COLO668 (cell line): ENCODE results near the gene FMO5.
"Not testable (repeated sequence)": the region's sequence is repeated elsewhere in the genome, so short reads cannot be mapped to it uniquely, and the experiment has no call there.

ENCODE experiments used
- DNase-seq: peaks from one replicate; lab custom pipeline; 2025; ENCODE audit not compliant: unreplicated experiment; lab: John Stamatoyannopoulos, UW

FMO5 gene

DNA sequence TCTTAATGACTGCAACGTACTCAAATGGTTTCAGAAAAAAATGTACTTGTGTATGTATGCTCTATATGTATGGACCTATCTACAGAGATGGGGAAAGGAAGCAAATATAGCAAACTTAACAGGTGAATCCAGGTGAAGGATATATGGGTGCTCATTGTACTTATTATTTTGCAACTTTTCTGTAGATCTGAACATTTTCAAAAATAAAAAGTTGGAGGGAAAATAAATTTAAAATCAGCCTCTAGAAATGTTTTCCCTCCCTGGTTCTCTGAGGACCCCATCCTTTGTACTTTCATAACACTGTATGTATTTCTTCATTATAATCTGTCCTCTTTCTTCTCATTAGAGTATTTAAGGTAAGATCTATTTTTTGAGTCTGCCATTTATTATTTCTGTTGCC, 17.9 kb downstream of the FMO5 start:
- no peak for DNase-seq

- no peak for DNase-seq
These were observed 21.1 kb downstream of the FMO5 start for GRCh38 chr1:147204080-147204479.

DNA sequence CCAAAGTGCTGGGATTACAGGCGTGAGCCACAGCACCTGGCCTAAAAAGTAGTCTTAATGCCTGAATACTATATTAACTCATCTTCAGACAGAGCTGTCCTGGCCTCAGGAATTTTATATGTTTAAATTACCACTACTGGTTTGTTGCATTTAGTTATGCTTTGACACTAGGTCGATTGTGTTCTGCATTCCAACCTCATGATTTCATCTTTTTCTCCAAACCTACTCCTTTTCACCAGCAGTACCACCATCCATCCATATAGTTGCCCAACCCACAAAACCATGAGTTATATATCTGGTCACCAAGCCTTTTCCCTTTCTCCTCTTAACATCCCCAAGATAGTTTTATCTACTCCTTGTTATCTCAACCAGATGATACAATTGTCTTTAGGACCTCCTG, 22.6 kb downstream of the FMO5 start:
- DNase-seq: no peak

DNA sequence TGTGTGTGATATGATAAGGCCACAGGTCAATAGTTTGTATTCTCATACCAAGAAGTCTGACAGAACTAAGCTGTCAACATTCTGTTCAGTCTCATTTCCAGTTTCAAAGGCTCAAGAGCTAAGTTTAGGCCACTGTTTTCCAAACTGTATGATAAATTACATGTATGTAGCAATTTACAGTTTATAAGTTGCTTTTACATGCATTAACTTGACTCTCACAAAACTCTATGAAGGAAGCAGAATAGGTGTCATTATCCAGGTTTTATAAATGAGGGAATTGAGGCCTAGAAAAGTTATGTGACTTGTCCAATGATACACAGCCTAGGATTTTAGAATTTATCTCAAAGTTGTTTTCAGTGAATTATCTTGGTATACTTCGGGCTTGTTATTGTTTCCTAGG, 23.4 kb downstream of the FMO5 start:
- no peak for DNase-seq

GRCh38 chr1:147201276-147201675, 23.9 kb downstream of the FMO5 start:
- DNase-seq: no peak

DNA sequence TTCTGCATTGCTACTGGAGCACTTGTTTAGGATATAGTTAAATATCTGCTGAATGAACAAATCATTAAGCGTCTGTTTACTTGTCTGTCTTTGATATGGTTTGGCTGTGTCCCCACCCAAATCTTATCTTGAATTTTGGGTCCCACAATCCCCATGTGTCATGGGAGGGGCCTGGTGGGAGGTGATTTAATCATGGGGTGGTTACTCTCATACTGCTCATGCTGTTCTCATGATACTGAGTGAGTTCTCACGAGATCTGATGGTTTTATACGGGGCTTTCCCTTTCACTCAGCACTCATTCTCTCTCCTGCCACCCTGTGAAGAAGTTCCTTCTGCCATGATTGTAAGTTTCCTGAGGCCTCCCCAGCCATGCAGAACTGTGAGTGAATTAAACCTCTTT, 27.8 kb downstream of the FMO5 start:
- not testable (repeated sequence) for DNase-seq

- no peak for DNase-seq
These were observed 35.6 kb downstream of the FMO5 start for GRCh38 chr1:147189514-147189913.

DNA sequence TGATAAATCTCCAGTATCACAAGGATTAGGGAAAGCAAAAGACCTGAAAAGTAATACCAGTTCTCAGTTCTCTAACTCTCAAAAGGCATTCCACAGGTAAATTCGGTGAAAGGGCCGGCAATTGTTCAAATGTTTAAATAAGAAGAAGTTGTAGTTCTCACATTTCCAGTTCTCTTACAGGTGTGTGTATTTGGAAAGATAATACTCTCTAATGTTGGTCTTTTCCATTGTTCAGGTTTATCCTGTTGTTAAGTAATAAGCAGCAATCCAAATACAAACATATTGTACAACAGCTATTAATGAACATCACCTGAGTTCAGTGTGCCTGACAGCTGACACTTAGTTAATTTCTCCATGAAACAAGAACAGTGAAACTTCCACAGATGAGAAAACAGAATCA, 39.7 kb downstream of the FMO5 start:
- DNase-seq: peak; percentile 16

GRCh38 chr1:147177611-147178380, 47.3 kb downstream of the FMO5 start:
- no peak for DNase-seq

DNA sequence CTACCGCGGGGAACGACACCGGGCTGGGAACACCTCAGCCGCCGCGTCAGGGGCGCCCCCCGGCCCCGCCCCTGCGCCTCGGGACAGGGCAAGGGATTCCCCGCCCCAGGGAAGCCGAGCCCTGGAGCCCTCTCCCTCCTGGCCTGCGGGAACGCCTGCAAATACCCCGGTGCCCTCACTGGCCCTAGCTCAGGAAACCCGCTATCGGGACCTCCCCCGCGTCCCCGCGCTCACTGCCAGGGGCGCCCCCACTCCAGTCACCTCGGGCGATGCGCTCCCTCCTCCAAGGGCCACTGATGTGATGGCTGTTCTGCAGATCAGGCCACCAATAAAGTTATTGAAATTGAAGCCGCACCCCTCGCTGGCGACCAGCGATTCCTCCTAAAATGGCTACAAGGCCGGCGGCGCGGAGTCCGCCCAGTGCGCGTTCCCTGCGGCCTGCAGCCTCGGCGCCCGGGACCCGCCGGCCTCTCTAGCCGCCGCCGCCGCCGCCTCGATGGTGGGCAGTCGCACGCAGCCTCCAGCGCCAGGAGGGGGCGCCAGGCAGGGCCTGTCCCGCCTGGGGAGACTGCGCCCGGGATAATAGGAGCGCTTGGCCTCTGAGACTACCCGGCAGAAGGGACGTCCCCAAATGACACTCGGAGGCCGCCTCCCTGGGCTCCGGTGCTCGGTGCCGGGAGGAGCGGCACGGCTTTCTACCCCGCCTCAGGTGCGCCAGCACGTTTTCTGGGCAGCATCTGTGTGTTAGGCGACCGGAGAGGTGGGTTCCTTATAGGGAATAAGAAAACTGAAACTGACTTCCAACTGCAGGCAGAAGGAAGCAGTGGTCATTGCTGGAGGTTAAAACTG, 52.7 kb downstream of the FMO5 start, which contains the start of gene PRKAB2:
PRKAB2 (minus strand) TSS at position 303 of the 849 bp plus-strand sequence. CDS start 326 bp downstream, outside the sequence.
- DNase-seq: peak; percentile 99

DNA sequence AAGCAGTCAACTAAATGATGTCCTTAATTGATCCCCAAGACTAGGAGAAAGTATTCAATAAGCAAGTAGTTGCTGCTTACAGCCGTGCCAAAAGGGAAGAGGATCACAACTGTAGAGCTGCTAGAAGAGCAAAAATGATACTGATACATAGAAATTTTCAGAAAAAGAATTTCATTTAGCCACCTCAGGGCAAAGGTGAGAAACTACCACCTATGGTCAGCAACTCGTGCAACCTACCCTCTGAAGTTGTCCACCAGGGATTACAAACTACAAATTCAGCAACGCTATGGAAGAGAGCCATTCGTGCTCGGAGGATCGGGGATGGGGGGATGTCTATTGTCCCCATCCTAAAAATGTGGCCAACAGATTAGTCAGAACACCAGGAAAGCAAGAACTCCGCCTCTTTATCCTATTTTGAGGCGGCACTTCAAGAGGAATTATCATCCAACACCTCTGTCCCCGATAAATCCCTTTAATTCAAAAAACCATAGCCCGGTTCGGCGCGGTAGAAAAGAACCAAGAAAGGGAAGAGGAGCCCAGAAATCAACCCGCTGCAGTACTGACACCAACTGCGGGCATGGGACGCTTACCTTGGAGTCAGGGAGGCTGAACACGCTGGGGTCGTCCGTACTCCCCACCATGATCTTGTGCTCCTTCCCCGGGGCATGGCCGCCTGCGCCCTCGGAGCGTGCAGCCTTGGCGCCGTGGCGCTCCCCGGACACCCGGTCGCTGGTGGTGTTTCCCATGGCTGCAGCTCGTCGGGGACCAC, 53.6 kb downstream of the FMO5 start:
- DNase-seq: no peak

DNA sequence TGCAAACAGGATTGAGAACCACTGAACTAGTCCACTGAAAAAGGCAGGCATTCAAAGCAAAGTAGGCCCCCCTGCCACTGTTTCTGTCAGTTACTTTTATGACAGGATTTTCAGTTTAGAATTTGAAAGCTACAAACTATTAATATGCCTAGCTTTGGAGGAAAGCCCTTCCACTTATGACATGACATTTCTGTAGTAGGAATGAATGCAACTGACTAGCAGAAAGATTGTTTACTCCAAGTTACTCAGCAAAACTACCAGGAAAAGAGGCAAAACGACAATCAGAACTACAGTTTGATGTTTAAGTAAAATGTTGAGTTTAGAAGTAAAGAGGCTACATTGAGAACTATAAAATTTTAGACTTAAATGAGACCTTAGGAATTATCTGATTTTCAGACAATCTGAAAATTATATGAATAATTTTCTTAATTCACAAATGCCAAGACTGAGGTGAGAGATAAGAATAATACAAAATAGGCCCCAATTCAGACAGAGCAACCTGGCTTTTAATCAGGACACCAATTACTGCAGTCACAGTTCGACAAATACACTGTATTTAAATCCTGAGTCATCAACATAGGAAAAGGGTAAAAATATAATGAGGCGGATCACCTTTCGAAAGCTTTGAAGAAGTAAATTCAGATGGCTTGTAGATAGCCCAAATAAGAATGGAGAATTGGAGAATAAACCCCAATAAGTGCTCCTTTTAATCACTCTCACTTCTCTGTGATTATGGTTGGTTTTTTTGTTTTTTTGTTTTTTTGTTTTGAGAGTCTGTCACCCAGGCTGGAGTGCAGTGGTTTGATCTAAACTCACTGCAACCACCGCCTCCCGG, 55.1 kb downstream of the FMO5 start:
- no peak for DNase-seq

DNA sequence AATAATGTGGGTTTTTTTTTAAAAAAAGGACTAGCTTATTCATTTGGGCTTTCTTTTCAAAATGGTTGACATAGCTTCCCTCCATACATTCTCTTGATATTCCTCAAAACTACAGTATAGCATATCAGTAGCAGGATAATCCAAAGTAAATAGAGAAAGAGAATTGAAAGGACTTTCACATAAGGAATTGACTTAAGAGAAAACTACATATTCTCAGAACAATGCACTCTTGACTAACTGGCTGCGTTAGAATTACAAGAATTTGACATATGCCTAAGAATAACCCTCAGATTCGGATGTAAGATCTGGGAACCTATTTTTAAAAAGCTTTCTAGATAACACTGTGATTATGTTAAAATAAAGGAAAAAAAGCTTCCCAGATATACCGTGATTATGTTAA, 56.0 kb downstream of the FMO5 start:
- no peak for DNase-seq

DNA sequence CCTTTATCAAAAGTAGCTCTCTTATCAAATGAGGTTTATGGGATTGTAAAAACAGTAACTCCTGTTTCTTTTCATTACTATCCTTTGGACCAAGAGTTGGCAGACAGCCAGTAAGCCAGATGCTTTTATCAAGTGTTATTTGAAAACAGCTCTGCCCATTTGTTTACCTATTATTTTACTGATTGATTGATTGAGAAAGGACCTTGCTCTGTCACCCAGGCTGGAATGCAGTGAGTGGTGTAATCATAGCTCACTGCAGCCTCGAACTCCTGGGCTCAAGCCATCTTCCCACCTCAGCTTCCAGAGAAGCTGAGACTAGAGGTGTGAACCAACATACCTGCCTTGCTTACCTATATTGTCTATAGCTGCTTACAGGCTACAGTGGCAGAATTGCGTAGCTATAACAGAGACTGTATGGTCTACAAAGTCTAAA, 56.5 kb downstream of the FMO5 start:
- DNase-seq: peak; percentile 77

GRCh38 chr1:147167365-147167764, 57.8 kb downstream of the FMO5 start:
- no peak for DNase-seq

DNA sequence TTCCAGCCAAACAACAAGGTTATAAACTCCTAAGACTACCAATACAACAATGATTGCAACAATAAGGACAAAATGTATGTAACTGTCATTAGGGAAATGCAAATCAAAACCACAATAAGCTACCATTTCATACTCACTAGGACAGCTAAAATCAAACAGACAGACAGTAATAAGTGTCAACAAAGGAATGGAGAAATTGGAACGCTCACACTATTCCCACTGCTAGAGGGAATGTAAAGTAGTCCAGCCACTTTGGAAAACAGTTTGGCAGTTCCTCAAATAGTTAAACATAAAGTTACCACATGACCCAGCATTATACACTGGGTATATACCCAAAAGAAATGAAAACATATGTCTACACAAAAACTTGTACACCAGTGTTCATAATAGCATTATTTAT, 62.1 kb downstream of the FMO5 start:
- DNase-seq: no peak

GRCh38 chr1:147162093-147162492, 63.0 kb downstream of the FMO5 start:
- no peak for DNase-seq

DNA sequence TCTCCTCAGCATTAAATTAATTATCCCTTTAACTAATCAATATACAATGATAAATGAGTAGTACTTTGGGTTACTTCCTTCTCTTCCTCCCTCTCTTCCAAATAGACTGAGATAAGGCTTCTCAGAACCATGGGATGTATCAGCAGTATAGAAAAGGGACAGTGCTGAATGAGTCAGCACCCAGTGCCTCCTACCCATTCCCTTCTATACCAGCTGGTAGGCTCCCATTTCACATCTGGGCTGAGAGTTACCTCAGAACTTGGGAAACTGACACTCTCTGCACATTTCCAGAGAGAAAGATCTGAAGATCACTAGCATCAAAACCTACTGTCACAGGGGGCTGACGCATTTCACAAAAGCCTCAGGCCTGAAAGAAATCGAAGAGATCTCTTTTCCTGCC, 68.0 kb downstream of the FMO5 start:
- DNase-seq: not testable (repeated sequence)

- DNase-seq: no peak
These were observed 68.5 kb downstream of the FMO5 start for GRCh38 chr1:147156642-147157041.

- DNase-seq: no peak
These were observed 72.4 kb downstream of the FMO5 start for GRCh38 chr1:147152772-147153171.

DNA sequence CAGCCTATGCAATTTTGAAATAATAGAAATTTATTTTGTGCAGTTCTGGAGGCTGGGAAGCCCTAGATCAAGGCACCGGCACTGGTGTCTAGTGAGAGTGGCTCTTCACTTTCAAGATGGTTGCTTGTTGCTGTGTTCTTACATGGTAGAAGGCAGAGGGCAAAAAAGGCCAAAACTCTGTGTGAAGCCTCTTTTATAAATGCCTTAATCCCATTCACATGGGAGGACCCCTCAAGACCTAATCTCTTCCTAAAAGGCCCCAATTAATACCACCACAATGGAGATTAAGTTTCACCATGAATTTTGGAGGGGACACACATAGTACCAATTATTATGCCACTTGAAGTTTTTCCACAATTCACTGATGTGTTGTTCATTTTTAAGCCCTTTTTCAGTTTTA, 73.9 kb downstream of the FMO5 start:
- no peak for DNase-seq
